NCI-H146 treated with DMSO at 0.1 percent for 48 hours (cell line): Measurements from ENCODE around the gene AMOTL1.
"Not testable (repeated sequence)": the region's sequence is repeated elsewhere in the genome, so short reads cannot be mapped to it uniquely, and the experiment has no call there.

Experiments used
- DNase-seq: peaks from one replicate; lab custom pipeline; 2025; ENCODE audit not compliant: unreplicated experiment; lab: John Stamatoyannopoulos, UW

Gene AMOTL1

DNA sequence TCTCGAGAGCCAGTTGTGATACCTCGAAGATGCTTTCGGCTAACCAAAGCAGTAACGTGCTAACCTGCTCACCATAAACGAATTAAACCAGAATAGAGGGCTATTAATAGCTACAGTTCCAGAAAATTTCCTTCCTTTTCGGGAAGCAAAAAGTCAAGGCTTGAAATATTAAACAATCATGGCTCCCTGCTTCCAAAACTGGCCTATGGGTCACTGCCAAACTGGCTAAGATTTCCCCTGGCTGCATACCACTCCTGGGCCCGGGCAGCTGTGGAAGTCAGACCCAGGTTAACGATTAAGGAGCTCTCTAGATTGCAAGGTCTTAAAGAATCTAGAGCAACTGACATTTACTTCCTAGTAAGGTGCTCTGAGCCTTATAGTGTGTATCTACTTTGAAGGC, 1.7 kb downstream of the AMOTL1 start:
- no peak for DNase-seq

DNA sequence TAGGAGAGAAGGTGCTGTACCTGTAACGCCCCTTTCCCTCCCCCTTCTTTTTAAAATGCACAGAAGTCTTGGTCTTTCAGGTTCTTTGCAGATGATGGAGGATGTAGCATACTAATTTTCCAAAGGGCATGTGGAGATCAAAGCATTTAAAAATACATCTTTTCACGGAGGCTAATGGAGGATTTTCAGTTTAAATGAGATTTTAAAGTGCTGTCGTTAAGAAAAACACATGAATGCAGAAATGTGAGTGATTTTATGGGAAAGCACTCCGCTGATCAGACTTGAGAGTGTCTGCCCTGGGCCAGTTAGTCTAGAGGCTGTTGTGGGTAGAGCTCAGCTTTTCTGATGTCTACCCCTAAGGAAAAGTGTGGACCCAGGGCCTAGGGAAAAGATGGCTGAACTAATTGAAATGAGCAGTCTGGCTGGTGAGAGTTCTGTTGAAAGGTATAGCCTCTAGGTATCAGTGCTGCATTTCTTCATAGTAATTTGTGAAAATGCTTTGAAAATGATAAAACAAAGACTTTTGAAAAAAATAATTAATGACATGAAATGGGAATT, 2.5 kb downstream of the AMOTL1 start:
- DNase-seq = no peak

DNA sequence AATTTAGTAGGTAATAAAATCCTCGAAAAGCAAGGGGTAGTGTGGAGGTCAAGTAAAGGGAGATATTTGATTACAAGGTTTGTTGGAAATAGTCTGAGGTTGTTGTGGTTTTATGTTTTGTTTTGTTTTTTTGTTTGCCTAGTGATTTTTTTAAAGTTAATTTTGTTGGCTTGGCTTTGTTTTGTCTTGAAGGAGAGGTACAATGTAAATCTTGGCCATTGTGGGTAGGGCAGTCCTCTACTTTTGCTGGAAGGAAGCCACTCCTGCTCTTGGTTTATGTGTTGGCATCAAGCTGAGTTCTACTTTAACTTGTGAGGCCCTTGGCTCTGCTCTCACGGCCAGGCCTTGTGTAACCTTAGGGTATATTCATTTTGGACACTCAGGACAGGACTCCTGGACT, 3.2 kb downstream of the AMOTL1 start:
- no peak for DNase-seq

DNA sequence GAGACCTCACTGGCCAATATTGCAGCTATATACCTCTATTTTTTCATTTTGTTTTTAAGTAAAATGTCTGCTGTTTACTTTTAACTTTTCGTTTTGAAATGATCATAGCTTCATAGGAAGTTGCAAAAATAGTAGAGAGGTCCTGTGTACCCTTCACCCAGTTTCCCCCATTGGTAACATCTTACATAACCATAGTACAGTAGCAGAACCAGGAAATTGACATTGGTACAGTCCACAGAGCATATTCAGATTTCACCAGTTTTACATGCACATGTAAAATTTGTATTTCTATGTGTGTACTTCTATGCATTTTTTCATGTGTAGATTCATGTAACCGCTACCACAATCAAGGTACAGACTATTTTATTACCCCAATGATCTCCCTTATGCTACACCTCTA, 3.8 kb downstream of the AMOTL1 start:
- DNase-seq = no peak

DNA sequence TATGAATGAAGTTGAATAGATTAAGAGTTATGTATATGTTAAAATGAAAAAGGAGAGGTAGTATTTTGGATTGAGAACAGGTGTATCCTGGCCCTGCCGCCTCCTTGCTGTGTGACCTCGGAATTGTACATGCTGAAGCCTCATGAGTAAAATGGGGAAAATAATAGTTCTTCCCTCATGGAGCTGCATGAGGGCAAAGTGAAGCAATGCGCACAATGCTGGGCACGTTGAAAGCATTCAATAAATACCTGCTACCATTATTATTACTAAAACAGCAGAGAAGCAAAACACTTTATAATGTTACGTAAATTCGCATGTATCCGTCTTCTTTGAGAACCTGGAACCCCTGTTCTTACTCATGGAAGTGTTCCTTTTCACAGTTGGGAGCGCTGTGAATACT, 5.7 kb downstream of the AMOTL1 start:
- DNase-seq = no peak

DNA sequence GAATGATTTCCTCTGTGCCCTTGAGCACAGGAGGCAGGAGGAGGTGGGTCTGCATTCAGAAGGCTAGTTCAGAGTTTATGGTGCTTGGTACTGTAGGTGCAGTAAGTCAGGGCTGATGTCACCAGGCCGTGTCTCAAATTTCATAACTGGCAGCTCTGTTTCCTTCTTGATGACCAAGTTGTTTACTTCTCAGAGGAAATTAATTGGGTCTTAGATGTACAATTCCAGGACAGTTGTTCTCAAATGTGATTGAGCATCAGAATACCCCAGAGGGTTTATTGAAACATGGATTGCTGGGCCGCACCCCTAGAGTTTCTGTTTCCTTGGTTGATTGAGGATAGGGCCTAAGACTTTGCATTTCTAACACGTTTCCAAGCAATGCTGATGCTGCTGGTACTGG, 6.2 kb downstream of the AMOTL1 start:
- peak; percentile 11 for DNase-seq

DNA sequence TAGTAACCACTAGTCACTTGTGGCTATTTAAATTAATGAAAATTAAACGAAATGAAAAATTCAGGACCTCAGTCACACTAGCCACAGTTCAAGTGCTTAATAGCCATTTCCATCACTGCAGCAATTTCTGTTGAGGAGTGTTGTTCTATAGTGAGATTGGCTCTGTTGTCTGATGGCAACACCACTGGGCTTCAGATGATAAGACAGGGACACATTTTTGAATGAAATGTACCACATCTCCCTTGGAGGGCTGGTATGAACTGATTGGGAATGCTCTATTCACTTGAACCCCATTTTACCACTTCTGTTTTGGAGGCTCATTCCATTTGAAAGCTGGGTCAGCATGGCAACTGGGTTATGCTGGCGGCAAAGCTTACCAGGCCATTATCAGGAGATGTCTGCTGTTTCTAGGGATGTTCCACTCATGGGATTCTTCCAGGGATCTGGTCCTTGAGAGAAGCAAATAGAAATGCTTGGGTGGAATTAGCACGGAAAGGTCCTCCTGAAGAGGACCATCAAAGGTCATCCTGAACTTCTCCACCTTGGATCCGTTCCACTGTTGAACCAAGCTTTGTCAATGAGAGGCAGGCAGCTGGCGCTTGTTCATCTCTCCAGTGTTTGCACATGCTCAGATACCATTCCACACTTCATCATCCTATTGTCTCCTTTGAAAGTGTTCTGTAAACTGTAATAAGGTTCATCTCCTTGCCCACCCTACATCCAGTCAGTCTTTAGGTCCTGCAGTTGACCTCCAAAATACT, 7.6 kb downstream of the AMOTL1 start:
- DNase-seq = peak; percentile 75

DNA sequence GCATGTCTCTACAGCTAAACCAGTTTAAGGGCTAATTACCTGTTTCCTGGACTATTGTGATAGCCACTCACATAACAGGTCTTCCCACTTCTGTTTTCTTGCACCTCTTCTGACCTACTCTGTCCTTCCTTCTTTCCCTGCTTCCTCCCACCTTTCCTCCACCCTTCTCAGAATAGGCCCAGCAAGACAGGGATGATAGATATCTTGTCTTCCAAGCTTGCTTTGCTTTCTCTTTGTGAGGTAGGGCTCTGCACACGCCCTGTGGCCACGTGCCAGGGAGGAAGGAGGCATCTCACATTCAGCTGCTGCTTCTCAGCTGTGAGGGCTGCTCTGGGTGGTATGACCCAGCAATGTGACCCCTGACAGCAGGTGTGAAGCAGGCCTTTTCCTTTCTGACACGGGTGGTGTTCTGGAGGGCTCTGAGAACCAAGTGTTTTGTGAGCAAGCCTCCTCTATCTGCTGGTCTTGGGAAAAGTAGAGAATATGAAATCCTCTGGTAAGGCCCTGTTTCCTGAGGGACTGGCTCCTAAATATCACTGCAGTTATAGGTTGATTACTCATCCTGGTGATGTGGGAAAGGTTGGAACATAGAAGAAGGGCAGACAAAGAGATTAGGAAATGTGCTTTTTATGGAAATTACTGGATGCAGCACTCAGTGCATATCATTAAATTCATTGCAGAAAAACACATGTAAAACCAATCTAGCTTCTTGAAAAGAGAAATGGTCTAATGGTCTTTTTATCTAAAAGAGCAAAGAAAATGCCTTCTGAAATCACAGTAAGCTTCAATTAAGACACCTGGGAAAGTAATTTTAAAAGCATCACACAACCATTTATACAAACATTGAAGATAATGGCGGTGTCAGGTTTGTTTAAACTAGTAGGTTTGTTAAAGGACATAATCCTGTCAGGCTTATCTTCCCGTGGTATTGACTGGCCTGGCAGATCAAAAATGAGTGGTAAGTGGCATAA, 8.5 kb downstream of the AMOTL1 start:
- DNase-seq = peak; percentile 97

DNA sequence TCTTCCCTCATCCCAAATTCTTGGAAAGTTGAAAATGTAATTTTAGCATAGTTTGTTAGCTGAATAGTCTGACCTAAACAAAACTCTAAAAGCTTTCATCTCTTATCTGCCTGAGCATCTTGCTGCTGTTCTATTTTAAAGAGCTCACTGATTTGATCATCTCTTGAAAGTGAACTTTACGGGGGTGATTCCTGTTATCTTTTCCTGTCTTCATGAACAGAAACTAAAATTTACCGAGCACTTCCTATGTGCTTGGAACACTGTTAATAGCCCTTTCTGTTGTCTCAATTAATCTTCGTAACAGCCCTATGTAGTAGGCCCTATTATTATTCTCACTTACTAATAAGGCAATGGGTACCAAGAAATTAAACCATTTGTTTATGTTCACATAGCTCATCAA, 12.3 kb downstream of the AMOTL1 start:
- DNase-seq = no peak

DNA sequence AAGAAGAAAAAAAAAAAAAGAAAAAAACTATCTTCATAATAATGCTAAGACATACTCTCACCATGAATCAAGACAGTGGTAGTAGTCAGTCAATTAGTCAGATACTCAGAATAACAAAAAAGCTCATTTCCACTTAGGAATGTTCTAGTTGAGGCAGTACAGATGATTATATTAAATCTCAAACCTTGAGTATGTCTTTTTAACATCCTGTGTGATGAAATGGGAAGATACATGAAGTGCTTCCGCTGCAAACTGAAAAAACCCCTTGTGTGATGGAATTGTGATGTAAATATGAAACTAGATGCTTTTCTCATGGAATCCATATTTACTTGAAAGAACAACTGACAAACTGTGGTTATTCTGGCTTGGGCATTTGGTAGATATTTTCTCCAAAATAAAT, 13.7 kb downstream of the AMOTL1 start:
- DNase-seq = no peak

DNA sequence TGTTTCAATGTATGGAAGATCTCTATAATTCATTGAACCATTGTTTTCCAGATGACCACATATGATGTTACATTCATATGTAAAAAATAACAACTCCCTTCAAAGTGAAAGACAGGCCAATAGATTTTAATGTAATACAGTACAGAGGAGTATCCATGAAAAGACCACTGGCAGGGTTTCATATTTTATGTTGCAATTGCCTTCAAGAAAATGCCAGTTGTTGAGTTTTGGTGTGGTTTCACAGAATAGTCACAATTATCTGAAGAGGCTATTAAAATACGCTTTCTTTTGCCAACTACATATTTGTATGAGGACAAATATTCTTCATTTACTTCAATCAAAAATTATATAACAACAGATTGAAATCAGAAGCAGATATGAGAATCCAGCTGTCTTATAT, 14.3 kb downstream of the AMOTL1 start:
- no peak for DNase-seq

DNA sequence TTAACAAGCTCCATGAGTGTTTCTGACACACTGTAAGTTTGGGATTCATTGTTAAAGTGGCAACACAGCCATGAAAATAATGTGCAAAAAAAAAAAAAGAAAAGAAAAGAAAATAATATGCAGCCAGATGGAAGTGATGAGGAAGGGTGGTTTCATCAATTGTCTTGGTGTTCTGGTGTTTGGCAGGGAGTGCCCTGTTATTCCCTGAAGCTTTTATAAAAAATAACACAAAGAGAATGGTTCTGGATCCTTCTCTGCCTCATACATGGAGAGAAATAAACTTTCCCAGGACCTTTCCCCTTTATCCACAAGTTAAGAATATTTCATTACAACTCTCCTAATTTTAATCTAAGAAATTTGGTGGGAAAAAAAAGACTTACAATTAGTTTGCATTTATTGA, 16.7 kb downstream of the AMOTL1 start:
- DNase-seq = no peak

DNA sequence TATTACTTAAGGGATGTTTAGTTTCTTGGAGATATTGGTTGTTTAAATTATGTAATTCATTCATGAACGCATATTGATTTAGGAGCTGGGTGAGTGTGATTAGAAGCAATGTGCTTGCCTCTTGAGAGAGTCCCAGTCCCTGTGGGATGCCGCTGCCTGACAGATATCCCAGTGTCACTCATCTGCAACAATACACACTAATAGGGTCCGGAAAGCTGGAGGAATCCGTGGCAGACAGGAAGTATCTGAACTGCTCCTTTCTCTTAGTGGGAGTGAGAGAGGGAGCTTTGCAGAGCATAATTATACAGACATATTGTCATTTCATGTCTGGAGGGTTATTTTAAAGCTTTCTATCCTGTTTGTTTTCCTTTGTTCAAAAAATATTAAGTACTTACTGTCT, 17.4 kb downstream of the AMOTL1 start:
- peak; percentile 18 for DNase-seq

DNA sequence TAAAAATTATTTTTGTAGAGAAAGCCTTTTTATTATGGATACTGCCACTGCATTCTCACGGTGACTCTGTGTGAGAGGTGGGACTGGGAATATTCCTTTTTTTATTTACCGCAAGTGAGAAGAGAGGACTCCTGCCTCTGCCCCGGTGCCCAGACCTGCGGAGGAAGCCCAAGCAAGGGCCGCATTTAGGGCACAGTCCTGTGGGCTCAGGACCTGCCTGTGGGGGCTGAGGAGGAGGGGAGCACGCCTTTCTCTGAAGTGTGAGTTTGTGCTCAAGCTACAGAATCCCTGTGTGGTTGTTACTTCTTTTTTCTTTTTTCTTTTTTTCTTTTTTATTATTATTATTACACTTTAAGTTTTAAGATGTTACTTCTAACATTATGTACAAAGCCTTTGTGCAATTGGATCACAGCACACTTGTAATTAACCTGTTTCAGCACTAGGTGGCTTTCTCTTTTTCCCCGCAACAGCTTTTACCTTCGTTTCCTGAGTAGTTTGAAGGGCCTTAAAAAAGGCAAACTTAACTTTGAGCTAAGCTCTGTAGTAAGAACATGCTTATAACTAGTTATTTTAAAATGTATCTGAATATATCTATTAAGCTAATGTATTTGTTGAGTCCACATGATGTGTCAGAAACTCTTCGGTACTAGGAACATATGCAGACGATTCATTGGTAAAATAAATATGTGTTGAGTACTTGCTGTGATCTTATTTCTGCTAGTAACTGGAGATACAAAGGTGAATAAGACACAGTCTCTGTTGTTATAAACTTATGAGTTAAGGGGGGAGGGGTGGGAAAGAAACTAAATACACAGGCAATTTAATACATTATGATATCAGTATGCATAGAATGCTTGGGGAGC, 18.3 kb downstream of the AMOTL1 start:
- DNase-seq = no peak

DNA sequence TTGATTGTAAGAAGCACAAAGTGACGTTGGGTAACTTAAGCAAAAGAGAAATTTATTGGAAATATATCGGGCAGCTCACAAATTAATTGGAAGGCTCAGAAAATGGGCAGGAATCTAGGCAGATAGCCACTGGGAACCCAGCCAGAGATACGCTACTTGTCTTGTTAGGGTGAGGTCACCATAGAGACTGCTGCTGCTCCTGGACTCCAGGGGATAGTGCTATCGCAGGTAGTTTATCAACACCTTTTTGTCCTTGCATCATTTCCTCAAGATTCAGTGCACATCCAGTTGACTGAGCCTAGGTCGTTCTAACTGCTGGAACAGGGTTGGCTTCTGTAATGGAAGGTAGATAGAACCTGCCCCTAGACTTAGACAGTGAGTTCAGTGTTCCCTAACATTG, 19.6 kb downstream of the AMOTL1 start:
- DNase-seq = no peak

DNA sequence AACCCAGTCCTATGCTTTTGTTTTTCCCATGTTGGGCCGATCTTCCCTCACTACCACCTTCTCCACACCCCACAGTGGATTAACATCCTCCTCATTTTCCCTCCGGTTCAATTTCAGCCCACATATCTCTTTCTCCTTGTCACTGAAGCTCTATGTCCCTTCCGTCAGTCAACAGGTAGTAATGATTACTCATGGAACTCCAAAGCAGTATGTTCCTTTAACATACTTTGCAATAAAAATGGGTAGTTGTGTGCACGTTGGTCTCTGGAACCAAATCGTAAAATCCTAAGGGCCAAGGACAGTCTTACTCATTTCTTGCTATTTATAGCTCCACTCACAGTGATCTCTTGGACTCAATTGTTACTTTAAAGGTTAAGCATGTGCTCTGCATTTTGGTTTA, 20.2 kb downstream of the AMOTL1 start:
- DNase-seq = no peak

DNA sequence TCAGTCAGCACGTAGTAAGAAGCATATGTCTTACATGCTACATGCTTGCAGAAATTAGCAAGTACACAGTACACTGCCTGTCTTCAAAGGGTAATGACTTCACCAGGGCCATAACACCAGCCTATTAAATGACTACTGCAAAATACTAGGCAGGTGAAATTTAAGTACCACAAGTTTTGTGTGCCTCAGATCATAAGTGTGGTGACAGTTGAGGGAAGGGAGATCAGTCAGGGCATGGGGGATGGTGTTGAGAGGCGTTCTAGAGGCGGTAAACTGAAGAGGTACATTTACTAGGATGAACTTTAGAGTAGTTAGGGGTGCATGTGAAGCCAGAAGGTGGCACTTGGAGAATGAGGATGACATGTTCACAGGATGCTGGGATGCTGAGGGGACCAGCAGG, 22.0 kb downstream of the AMOTL1 start:
- no peak for DNase-seq

DNA sequence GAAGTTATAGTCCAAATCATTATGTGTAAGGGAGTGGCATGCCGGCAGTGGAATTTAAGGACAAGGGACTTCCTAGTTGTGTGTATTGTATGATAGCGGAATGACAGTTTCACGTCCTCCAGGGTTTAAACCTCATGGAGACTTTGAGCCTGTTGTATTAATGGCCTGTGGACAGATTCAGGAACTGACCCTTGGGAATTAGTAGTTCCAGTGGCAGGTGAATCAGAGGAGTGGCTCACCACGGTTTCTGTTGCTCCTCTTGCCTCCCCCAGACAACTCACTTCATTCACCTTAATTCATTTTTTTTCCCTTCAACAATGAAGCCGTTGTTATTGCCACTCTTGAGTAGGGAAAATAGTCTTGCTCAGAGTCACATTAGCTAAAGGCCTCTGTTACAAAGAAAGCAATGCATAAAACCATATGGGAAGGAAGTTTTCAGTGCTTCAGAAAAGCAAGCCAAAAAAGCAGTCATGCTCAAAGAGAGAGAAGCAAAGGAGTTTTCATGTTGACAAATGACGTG, 22.6 kb downstream of the AMOTL1 start:
- DNase-seq = no peak

DNA sequence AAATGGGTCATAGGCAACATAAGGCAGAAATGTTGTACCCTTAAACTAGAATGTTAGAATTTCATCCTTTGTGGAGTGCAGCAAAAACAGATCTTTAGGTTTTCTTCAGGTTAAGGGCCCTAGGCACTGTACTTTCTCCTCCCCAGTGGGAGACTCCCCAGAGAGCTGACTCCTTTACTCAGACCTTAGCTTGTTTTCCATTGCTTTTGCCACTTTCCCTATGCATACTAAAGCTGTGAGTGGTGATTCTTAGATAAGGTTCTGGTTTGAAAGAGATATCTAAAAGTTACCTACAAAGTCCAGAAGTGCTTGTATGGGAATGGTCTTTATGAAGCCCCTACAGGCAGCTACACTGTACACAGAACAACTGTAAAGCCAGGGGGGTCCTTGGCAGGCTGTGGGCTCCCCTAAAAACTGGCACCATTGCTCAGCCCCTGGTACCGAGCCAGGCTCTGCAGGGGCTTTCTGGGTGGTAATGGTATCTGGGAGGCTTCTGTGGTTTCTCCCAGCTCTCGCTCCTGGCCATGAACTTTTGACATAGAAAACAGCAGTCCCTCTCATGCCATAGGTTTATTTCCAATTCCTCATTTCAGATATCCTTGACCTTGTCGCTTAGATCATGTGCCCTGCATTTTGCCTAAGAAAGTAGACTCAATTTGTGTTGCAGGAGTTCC, 23.2 kb downstream of the AMOTL1 start:
- no peak for DNase-seq

DNA sequence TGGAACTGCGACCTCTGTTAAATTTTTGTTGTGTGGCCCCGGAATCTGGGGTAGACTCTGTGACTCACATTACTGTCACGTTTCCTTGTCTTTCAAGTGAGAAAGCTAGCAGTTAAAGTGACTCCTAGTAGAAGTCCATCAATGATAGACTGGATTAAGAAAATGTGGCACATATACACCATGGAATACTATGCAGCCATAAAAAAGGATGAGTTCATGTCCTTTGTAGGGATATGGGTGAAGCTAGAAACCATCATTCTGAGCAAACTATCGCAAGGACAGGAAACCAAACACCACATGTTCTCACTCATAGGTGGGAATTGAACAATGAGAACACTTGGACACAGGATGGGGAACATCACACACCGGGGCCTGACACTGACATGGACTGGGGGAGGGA, 23.8 kb downstream of the AMOTL1 start:
- DNase-seq = not testable (repeated sequence)
